Stimulated activated CD4-positive, alpha-beta T cell treated with anti-CD3 and anti-CD28 coated beads, TNF-alpha, amount 100 ng/mL, for 24 hours (primary cell): ENCODE data around the gene PDZRN4.
"Not testable (repeated sequence)": the region's sequence is repeated elsewhere in the genome, so short reads cannot be mapped to it uniquely, and the experiment has no call there.

Experiments
- DNase-seq, 3 experiments: peaks; one replicate each; pipeline ENCODE4 v3.0.0-alpha.2; 2020; ENCODE audit warnings: low read depth in 3 of 3

PDZRN4 gene

DNA sequence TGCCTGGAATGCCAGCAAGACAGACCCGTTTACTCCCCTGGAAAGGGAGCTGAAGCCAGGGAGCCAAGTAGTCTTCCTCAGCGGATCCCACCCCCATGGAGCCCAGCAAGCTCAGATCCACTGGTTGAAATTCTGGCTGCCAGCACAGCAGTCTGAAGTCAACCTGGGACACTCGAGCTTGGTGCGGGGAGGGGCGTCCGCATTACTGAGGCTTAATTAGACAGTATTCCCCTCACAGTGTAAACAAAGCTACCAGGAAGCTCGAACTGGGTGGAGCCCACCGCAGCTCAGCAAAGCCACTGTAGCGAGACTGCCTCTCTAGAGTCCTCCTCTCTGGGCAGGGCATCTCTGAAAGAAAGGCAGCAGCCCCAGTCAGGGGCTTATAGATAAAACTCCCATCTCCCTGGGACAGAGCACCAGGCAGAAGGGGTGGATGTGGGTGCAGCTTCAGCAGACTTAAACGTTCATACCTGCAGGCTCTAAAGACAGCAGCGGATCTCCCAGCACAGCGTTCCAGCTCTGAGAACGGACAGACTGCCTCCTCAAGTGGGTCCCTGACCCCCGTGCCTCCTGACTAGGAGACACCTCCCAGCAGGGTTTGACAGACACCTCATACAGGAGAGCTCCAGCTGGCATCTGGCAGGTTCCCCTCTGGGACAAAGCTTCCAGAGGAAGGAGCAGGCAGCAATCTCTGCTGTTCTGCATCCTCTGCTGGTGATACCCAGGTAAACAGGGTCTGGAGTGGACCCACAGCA, 92.4 kb downstream of the PDZRN4 start:
- DNase-seq = not testable (repeated sequence)

GRCh38 chr12:41285470-41285869, 97.3 kb downstream of the PDZRN4 start:
- DNase-seq = not testable (repeated sequence)

DNA sequence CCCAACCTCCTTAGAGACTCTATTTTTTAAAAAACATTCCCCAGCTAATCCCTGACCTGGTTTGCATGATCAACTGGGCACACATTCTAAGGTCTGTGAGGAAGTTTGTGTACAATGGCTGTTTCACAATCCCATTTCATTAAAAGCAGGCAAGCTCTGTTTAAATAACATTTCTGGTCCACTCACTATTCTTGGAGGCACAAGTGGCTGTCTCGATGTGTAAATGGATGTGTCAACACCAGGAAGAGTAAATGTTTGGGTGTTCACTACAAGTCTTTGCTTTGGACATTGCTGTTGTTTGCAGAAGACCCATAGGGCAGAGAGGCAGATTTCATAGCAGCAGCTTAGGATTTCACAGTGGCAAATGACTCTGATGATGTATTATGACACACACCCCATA, 98.3 kb downstream of the PDZRN4 start:
- DNase-seq = no peak

DNA sequence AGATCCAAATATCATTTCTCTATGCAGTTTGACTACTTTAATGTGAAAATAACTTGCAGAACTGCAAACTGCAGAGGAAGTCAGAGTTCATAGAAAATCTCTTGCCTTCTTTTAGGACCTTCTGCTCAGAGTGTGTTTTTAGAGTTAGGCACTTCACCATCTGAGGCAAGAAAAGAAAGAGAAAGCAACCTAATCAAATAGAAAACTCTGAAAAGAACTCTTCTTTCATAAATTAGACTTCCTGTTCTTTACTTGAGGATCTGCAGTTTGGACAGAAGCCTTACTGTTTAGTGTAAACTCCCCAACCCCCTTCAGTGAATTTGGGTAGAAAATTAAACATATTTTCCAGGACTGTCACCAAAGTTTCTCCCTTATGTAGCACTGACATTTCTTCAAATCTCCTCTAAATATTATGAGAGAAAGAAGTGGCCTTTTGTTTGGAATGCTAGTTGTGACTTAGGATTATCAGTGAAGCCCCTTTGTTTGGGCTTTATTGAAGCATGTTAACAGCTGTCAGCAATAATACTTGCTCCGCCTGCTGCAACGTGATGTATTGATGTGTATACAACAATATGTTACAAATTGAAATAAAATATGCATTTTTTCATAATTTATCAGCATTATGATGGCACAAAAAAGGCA, 99.5 kb downstream of the PDZRN4 start:
- DNase-seq = no peak

GRCh38 chr12:41288142-41288811, 100.2 kb downstream of the PDZRN4 start:
- DNase-seq = no peak

DNA sequence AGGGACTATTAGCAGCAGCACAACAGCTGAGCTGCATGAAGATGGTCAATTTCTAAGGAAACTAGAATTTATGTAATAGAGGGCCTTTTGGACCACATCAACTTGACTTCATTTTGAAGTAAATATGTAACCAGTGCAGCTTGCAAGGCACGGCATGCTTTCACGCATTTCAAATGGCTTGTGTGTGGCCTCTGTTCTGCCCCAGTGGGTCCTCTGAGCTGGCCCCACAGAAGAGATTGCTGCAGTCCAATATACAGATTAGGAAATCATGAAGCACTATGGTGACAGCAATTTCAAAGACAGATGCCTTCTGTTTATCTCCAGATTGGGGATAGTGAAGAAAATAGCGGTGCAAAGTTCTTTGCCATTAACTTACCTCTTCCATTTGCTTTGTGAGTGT, 101.4 kb downstream of the PDZRN4 start:
- DNase-seq = no peak

DNA sequence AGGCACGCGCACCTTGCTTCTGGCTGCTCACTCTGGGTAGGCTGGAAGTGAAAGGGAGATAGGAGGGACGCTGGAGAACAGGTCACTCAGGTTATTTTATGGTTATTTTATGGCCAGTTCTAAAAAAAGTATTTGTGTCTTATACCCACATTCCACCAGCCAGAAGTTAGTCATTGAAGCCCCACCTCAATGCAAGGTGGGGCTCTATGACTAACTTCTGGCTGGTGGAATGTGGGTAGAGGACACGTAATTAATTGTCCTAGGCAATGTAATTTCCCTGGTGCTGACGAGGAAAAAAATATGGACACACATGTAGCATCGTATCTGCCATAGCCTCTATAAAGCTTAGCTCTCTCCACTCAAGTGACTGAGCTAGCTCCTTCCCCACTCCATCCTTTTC, 104.9 kb downstream of the PDZRN4 start:
- DNase-seq = no peak

DNA sequence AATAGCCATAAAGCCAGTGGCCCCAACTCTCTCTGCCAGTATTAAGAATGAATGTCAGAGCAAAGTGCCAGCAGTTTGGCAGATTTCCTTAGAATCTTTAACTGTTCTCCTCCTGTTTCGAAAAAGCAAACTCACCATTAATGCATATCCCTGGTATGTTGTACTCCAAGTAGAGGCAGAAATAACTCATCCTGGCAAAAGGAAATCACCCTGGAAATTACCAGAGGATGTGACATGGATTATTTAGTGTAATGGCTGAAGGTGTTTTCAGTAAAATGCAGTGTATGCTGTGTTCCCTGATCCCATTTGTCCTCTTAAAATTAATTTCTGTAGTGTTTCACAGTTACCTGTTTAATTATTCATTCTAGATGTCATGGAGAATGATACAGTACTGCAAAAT, 105.3 kb downstream of the PDZRN4 start:
- DNase-seq = no peak

DNA sequence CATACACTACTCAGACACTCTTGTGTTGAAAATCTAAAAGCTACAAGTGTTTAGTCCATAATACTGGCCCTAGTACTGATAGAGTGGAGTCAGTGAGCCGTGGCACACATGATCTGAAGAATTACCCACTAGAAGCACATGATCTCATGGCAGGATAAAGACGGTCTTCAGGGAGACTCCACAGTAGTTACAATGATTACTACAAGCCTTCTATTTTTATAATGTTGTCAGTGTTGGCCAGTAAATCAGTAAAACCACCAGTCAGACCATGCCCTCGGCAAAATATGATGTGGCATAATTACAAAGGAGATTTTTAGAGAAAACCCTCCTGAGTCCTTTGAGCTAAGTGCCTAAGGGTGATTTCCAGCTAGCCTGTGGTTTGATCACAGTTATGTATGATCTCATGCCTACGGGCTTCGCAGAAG, 114.9 kb downstream of the PDZRN4 start:
- no peak for DNase-seq

GRCh38 chr12:41304526-41304925, 116.4 kb downstream of the PDZRN4 start:
- no peak for DNase-seq

- no peak for DNase-seq
Observed at GRCh38 chr12:41310367-41310766, 122.2 kb downstream of the PDZRN4 start.

- DNase-seq = no peak
Observed at GRCh38 chr12:41311883-41312282, 123.8 kb downstream of the PDZRN4 start.

- not testable (repeated sequence) for DNase-seq
Observed at GRCh38 chr12:41312451-41312850, 124.3 kb downstream of the PDZRN4 start.

GRCh38 chr12:41325336-41325735, 137.2 kb downstream of the PDZRN4 start:
- DNase-seq = no peak

DNA sequence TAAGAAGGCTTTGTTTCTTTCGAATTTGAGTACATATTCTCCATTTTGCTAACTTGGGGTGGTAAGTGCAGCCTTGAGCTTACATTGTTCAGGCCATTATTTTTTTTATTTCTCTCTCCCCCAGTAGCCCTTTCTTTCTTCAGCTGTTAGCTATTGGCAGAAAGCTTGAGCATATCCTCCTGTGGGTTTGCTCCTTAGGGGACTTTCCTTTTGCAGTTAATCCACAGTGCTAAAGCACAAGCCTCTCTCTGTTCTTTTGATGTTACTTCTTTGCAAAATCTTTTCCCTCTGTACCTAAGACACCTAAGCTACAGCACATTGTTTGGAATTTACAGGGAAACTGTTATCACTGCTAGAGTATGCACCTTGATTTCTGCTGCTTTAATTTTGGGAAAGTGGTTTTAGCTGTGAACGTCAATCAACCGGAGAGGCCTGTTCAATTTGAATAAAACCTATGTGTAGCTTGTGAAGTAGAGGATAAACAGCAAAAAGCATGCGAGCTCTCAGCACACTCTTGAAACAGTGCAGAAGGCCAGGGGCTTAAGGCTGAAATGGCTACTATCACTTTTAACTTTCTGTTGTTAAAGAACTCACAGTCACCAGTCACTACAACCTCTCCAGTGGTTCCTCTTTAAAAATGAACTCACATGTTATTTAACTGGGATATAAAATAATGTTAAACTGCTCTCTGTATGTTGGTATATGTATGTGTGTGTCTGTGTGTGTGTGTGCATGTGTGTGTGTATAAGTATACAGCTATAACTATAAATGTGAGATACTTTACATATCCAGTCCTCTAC, 139.2 kb downstream of the PDZRN4 start:
- DNase-seq = no peak

DNA sequence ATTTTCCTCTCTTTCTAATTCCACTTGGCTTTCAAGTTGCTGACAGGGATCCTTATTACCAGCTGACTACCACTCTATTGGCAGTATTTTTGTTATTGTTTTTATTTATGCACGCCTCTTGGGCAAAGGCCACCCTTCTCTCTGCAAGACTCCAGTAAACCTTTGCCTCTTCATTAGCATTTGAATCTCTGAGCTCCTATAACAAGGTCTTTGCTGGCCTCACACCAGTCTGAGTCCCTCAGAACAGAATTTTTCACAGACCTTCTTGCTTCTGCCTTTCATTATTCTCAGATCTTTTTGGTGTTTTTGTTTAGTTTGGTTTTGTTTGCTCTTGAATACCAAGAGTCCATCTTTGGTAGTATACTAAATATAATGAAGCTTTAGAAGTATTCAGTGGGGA, 145.9 kb downstream of the PDZRN4 start:
- no peak for DNase-seq

- no peak for DNase-seq
Observed at GRCh38 chr12:41334390-41334789, 146.3 kb downstream of the PDZRN4 start.

- DNase-seq = no peak
Observed at GRCh38 chr12:41336041-41336549, 148.0 kb downstream of the PDZRN4 start.

DNA sequence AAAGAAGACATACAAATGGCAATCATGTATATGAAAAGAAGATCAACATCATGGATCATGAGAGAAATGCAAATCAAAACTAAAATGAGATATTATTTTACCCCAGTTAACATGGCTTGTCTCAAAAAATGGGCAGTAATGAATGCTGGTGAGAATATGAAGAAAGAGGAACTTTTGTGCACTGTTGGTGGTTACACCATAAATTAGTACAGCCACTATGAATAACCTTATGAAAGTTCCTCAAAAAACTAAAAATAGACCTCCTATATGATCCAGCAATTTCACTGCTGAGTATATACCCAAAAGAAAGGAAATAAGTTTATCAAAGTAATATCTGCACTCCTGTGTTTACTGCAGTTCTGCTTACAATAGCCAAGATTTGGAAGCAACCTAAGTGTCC, 151.7 kb downstream of the PDZRN4 start:
- DNase-seq = no peak

GRCh38 chr12:41344776-41345470, 156.8 kb downstream of the PDZRN4 start:
- no peak for DNase-seq

GRCh38 chr12:41348198-41348597, 160.1 kb downstream of the PDZRN4 start:
- no peak for DNase-seq
